HG03460 (cell line): ENCODE measurements around the gene LSMEM2.

Experiments
- ATAC-seq: cut with Tn5 transposase; IDR thresholded peaks from one replicate; pipeline ENCODE4 v1.9.1; 2021; ENCODE audit not compliant: unreplicated experiment

The LSMEM2 gene

GRCh38 chr3:50320853-50321335 lies 42.0 kb downstream of the LSMEM2 start:
- peak; percentile 49 for ATAC-seq

GRCh38 chr3:50321336-50322114 lies 42.6 kb downstream of the LSMEM2 start:
- peak; percentile 75 for ATAC-seq

GRCh38 chr3:50322115-50322385 lies 43.2 kb downstream of the LSMEM2 start:
- ATAC-seq: no peak

GRCh38 chr3:50322386-50323091 lies 43.7 kb downstream of the LSMEM2 start, which contains the start of gene HYAL2:
HYAL2 (minus strand) TSS chr3:50322745; CDS start chr3:50320489, 2,256 bp downstream.
- no peak for ATAC-seq

- no peak for ATAC-seq
These were observed 44.3 kb downstream of the LSMEM2 start for GRCh38 chr3:50323092-50323600.

GRCh38 chr3:50323614-50324199 lies 44.8 kb downstream of the LSMEM2 start:
- ATAC-seq: no peak

GRCh38 chr3:50324351-50325112 lies 45.6 kb downstream of the LSMEM2 start:
- ATAC-seq: no peak

- no peak for ATAC-seq
These were observed 46.2 kb downstream of the LSMEM2 start for GRCh38 chr3:50325113-50325480.

GRCh38 chr3:50325497-50326181 lies 46.8 kb downstream of the LSMEM2 start:
- ATAC-seq: no peak

GRCh38 chr3:50326182-50326541 lies 47.3 kb downstream of the LSMEM2 start:
- ATAC-seq: no peak

- ATAC-seq: no peak
These were observed 48.2 kb downstream of the LSMEM2 start for GRCh38 chr3:50327129-50327528.

- ATAC-seq: peak; percentile 80
These were observed 49.2 kb downstream of the LSMEM2 start, which contains the start of gene TUSC2 for GRCh38 chr3:50327943-50328691. TUSC2 (minus strand) TSS chr3:50328223; CDS start chr3:50328099, 124 bp downstream.

- no peak for ATAC-seq
These were observed 51.4 kb downstream of the LSMEM2 start for GRCh38 chr3:50330330-50330729.

GRCh38 chr3:50331364-50331907 lies 52.5 kb downstream of the LSMEM2 start:
- ATAC-seq: no peak

GRCh38 chr3:50333744-50334328 lies 54.9 kb downstream of the LSMEM2 start:
- ATAC-seq: no peak

GRCh38 chr3:50334339-50335075 lies 55.6 kb downstream of the LSMEM2 start:
- ATAC-seq: no peak

GRCh38 chr3:50336452-50337174 lies 57.7 kb downstream of the LSMEM2 start:
- peak; percentile 30 for ATAC-seq
